Esophagus squamous epithelium (tissue), 4 donors: ENCODE results near the gene OVOL1.

Source experiments
- CTCF ChIP-seq, 6 experiments: fragments of 450-650 bp in 4 of 6; fragments of 200-600 bp in 2 of 6; sonication (generic) in 2 of 6; IDR thresholded peaks; one replicate each; pipeline ENCODE4 v1.5.1; 2016 to 2019; ENCODE audit warnings: antibody characterized with exemption in 6 of 6, mild to moderate bottlenecking in 4 of 6, moderate library complexity in 4 of 6
- POLR2A ChIP-seq, 4 donors: fragments of 450-650 bp; IDR thresholded peaks; one replicate each; pipeline ENCODE4 v1.6.1; 2017; ENCODE audit warnings: antibody characterized with exemption in 4 of 4, mild to moderate bottlenecking in 4 of 4, moderate library complexity in 3 of 4

- TF ChIP-seq POLR2A (IDR thresholded peaks at IDR 0.05) (no peak), CTCF (IDR thresholded peaks at IDR 0.05) (no peak)
These were observed 47.8 kb upstream of the OVOL1 start for GRCh38 chr11:65739022-65739421.
